Chondrocyte (in vitro differentiated cells): ENCODE data around the gene TEKT5. TPM values are rescaled to one million over a fixed set of nuclear protein-coding genes. Genes with fewer than 3 reads are reported as not detected.
"Not testable (repeated sequence)": the region's sequence is repeated elsewhere in the genome, so short reads cannot be mapped to it uniquely, and the experiment has no call there.

Experiments used
- DNase-seq: peaks from one replicate; pipeline ENCODE4 v3.0.0; 2021; ENCODE audit warnings: mixed read lengths, low spot score
- H3K27ac Mint-ChIP-seq: one replicate; pipeline ENCODE4 v1.8.0; 2021; ENCODE audit warnings: mild to moderate bottlenecking, moderate library complexity, mixed read lengths; ENCODE audit not compliant: unreplicated experiment
- H3K27me3 Mint-ChIP-seq: 2 replicates; pipeline ENCODE4 v1.8.0; 2021; ENCODE audit warnings: low read depth, mixed read lengths
- H3K36me3 Mint-ChIP-seq: 2 replicates; pipeline ENCODE4 v1.8.0; 2021; ENCODE audit warnings: low read depth, mixed read lengths
- H3K4me1 Mint-ChIP-seq: 2 replicates; pipeline ENCODE4 v1.8.0; 2021; ENCODE audit warnings: low read depth, mild to moderate bottlenecking, mixed read lengths
- H3K4me3 Mint-ChIP-seq: one replicate; pipeline ENCODE4 v1.8.0; 2021; ENCODE audit warnings: mild to moderate bottlenecking, moderate library complexity, mixed read lengths; ENCODE audit not compliant: unreplicated experiment
- H3K9me3 Mint-ChIP-seq: 2 replicates; pipeline ENCODE4 v1.8.0; 2021; ENCODE audit warnings: low read depth, mixed read lengths
- CTCF ChIP-seq: fragments of 200-600 bp; sonication (generic); IDR thresholded peaks from 2 replicates; pipeline ENCODE4 v1.5.0; 2021; ENCODE audit warnings: antibody characterized with exemption, mild to moderate bottlenecking, moderate library complexity
- total RNA-seq: library from RNA; stranded (reverse); gene quantifications from 3 replicates; pipeline ENCODE4 v1.2.1, GENCODE V29; 2021

The TEKT5 gene
- total RNA-seq, 1 donor from 2014 or later: not detected

- H3K4me1 Mint-ChIP-seq: peaks cover 3% of the 10 kb centered on the region
- no peak for DNase-seq
- H3K27ac Mint-ChIP-seq: no peak overlapping the region
- peaks cover 3% of the 10 kb centered on the region for H3K9me3 Mint-ChIP-seq
- peaks cover 4% of the 10 kb centered on the region for H3K27me3 Mint-ChIP-seq
- no peak overlapping the region for H3K4me3 Mint-ChIP-seq
- H3K36me3 Mint-ChIP-seq: no peaks in the 10 kb centered on the region
- no peak for TF ChIP-seq CTCF
Measured at GRCh38 chr16:10624527-10624926, 70.2 kb downstream of the TEKT5 start.

GRCh38 chr16:10623059-10623458 is 71.7 kb downstream of the TEKT5 start:
- Mint-ChIP-seq H3K4me1 (peaks cover 3% of the 10 kb centered on the region), H3K27ac (no peak overlapping the region), H3K4me3 (no peak overlapping the region), H3K36me3 (no peaks in the 10 kb centered on the region), H3K9me3 (peaks cover 3% of the 10 kb centered on the region), H3K27me3 (peaks cover 10% of the 10 kb centered on the region)
- TF ChIP-seq CTCF: no peak
- no peak for DNase-seq

GRCh38 chr16:10622036-10622921 is 72.5 kb downstream of the TEKT5 start:
- no peaks in the 10 kb centered on the region for H3K36me3 Mint-ChIP-seq

GRCh38 chr16:10621216-10621949 is 73.3 kb downstream of the TEKT5 start:
- not testable (repeated sequence) for H3K27ac Mint-ChIP-seq, H3K9me3 Mint-ChIP-seq, DNase-seq, H3K4me1 Mint-ChIP-seq, H3K4me3 Mint-ChIP-seq, H3K36me3 Mint-ChIP-seq
- H3K27me3 Mint-ChIP-seq: peaks cover 15% of the 10 kb centered on the region

More at GRCh38 chr16:10622036-10622921, 72.5 kb downstream of the TEKT5 start:
- H3K4me3 Mint-ChIP-seq: no peak overlapping the region
- H3K9me3 Mint-ChIP-seq: peaks cover 3% of the 10 kb centered on the region
- no peak for TF ChIP-seq CTCF
- no peak overlapping the region for H3K27ac Mint-ChIP-seq
- peaks cover 16% of the 10 kb centered on the region for H3K27me3 Mint-ChIP-seq
- peaks cover 5% of the 10 kb centered on the region for H3K4me1 Mint-ChIP-seq
- DNase-seq: no peak

GRCh38 chr16:10620120-10620519 is 74.6 kb downstream of the TEKT5 start:
- H3K27ac Mint-ChIP-seq: no peak overlapping the region
- DNase-seq: no peak
- no peak overlapping the region for H3K4me3 Mint-ChIP-seq
- H3K36me3 Mint-ChIP-seq: no peaks in the 10 kb centered on the region
- peaks cover 20% of the 10 kb centered on the region for H3K27me3 Mint-ChIP-seq
- no peaks in the 10 kb centered on the region for H3K9me3 Mint-ChIP-seq
- H3K4me1 Mint-ChIP-seq: peaks cover 5% of the 10 kb centered on the region
- no peak for TF ChIP-seq CTCF
